Activated CD4-positive, alpha-beta T cell treated with anti-CD3 and anti-CD28 coated beads for 36 hours (primary cell): ENCODE measurements around the gene PLXNA1. TPM values are rescaled to one million over a fixed set of nuclear protein-coding genes. Genes with fewer than 3 reads are reported as not detected.

Source experiments
- ATAC-seq: fragments of 200-7000 bp; cut with Tn5 transposase; one replicate; pipeline ENCODE4 v1.10.0; 2021; ENCODE audit warnings: mild to moderate bottlenecking, moderate library complexity
- CTCF ChIA-PET: fragments of 350-600 bp; sonication (Branson Sonifier 250); formaldehyde crosslinking; loops from one replicate; lab custom pipeline; 2021; ENCODE audit warnings: antibody characterized with exemption; lab: Charles Lee
- POLR2A ChIA-PET: fragments of 350-600 bp; sonication (Branson Sonifier 250); formaldehyde crosslinking; loops from one replicate; lab custom pipeline; 2021; ENCODE audit warnings: antibody characterized with exemption, inconsistent platforms; lab: Charles Lee
- DNase-seq: peaks from one replicate; pipeline ENCODE4 v3.0.0-alpha.2; 2020
- H3K27ac Mint-ChIP-seq: one replicate; pipeline ENCODE4 v1.8.0; 2021; ENCODE audit warnings: mixed read lengths
- H3K27me3 Mint-ChIP-seq: one replicate; pipeline ENCODE4 v1.8.0; 2021; ENCODE audit warnings: mixed read lengths
- H3K36me3 Mint-ChIP-seq: one replicate; pipeline ENCODE4 v1.8.0; 2021; ENCODE audit warnings: low read depth, mixed read lengths
- H3K4me1 Mint-ChIP-seq: one replicate; pipeline ENCODE4 v1.8.0; 2021; ENCODE audit warnings: mixed read lengths
- H3K4me3 Mint-ChIP-seq: one replicate; pipeline ENCODE4 v1.8.0; 2021; ENCODE audit warnings: mild to moderate bottlenecking, moderate library complexity, mixed read lengths
- H3K9me3 Mint-ChIP-seq: one replicate; pipeline ENCODE4 v1.8.0; 2021; ENCODE audit warnings: low read depth, mixed read lengths
- intact Hi-C, 2 experiments: fragments of 100-400 bp; cut with DNase I in 1 of 2; cut with micrococcal nuclease in 1 of 2; formaldehyde crosslinking; loops; one replicate each; pipeline versions ENCODE4 v1.14.2 to v1.15.1; 2022 to 2024; cut with DNase I, micrococcal nuclease
- total RNA-seq, 2 experiments: library from RNA; stranded (reverse); gene quantifications; one replicate each; pipeline ENCODE4 v1.2.3, GENCODE V29; 2021

The PLXNA1 gene
- total RNA-seq, 2 experiments from 2014 or later, result 6.7 to 8.8 TPM

GRCh38 chr3:127017229-127017628 lies 34.3 kb downstream of the PLXNA1 start:
- intact Hi-C loops, result no loop called here
- Mint-ChIP-seq H3K27me3 (no peaks in the 10 kb centered on the region), H3K4me1 (no peaks in the 10 kb centered on the region), H3K4me3 (no peak overlapping the region), H3K9me3 (no peaks in the 10 kb centered on the region), H3K36me3 (peaks cover 15% of the 10 kb centered on the region), H3K27ac (no peak overlapping the region)
- POLR2A ChIA-PET, result no interaction called here
- CTCF ChIA-PET, result interaction anchor here (0.6 kb wide), 1 partner anchor 19 kb away, joined by 3 read pairs; no protein-coding TSS in a partner anchor
- no peak for DNase-seq
- ATAC-seq, result no peak

DNA sequence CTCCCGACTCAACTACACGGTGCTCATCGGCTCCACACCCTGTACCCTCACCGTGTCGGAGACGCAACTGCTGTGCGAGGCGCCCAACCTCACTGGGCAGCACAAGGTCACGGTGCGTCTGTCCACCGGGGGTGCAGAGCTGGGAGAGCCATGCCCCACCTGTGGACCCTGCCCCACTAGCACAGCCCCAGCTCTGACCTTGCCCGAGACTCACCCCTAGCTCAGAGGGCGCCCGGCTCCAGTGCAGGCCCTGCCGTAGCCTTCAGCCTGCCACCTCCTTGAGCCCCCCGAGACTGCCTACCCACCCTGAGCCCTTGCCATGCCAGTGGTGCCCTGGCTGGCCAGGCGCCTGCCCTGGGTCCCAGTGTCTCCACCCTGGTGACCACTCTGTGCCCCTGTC lies 34.9 kb downstream of the PLXNA1 start:
- Mint-ChIP-seq H3K36me3 (peaks cover 15% of the 10 kb centered on the region), H3K27ac (no peak overlapping the region), H3K4me1 (no peaks in the 10 kb centered on the region), H3K27me3 (no peaks in the 10 kb centered on the region), H3K4me3 (no peak overlapping the region), H3K9me3 (no peaks in the 10 kb centered on the region)
- ChIA-PET POLR2A (no interaction called here), CTCF (interaction anchor here (0.6 kb wide), 1 partner anchor 8 kb away, joined by 3 read pairs; no protein-coding TSS in a partner anchor)
- DNase-seq (no peak), ATAC-seq (no peak)
- intact Hi-C loops, result no loop called here

DNA sequence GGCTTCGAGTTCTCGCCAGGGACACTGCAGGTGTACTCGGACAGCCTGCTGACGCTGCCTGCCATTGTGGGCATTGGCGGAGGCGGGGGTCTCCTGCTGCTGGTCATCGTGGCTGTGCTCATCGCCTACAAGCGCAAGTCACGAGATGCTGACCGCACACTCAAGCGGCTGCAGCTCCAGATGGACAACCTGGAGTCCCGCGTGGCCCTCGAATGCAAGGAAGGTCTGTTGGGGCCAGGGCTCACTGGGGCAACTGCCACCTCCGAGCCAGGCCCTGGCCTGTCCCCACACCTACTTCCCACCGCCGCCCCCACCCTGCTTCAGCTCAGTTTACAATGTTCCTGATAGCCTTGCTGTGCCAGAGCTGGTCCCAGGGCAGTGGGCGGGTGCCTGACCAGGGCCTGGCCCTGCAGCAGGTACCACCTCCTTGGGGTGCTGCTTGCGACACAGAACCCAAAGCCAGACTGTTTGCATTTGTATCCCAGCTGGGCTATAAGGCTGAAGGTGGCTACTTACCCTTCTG lies 35.5 kb downstream of the PLXNA1 start:
- H3K27me3 Mint-ChIP-seq, result no peaks in the 10 kb centered on the region
- peaks cover 15% of the 10 kb centered on the region for H3K36me3 Mint-ChIP-seq
- no peaks in the 10 kb centered on the region for H3K4me1 Mint-ChIP-seq
- H3K27ac Mint-ChIP-seq, result no peak overlapping the region
- POLR2A ChIA-PET, result no interaction called here
- no peak for DNase-seq
- H3K9me3 Mint-ChIP-seq, result no peaks in the 10 kb centered on the region
- CTCF ChIA-PET, result interaction anchor here (0.6 kb wide), 1 partner anchor 8 kb away, joined by 3 read pairs; no protein-coding TSS in a partner anchor
- H3K4me3 Mint-ChIP-seq, result no peak overlapping the region
- no peak for ATAC-seq
- intact Hi-C loops, result no loop called here

GRCh38 chr3:127019449-127019848 lies 36.5 kb downstream of the PLXNA1 start:
- CTCF ChIA-PET, result no interaction called here
- intact Hi-C loops, result no loop called here
- DNase-seq, result no peak

GRCh38 chr3:127020543-127020942 lies 37.6 kb downstream of the PLXNA1 start:
- H3K27ac Mint-ChIP-seq, result no peak overlapping the region
- ChIA-PET CTCF (no interaction called here), POLR2A (no interaction called here)
- peaks cover 11% of the 10 kb centered on the region for H3K36me3 Mint-ChIP-seq
- intact Hi-C loops, result no loop called here
- DNase-seq (no peak), ATAC-seq (no peak)
- no peaks in the 10 kb centered on the region for H3K4me1 Mint-ChIP-seq
- H3K9me3 Mint-ChIP-seq, result no peaks in the 10 kb centered on the region
- no peak overlapping the region for H3K4me3 Mint-ChIP-seq
- H3K27me3 Mint-ChIP-seq, result no peaks in the 10 kb centered on the region

More at GRCh38 chr3:127019449-127019848, 36.5 kb downstream of the PLXNA1 start:
- Mint-ChIP-seq H3K4me1 (no peaks in the 10 kb centered on the region), H3K9me3 (no peaks in the 10 kb centered on the region), H3K27me3 (no peaks in the 10 kb centered on the region), H3K36me3 (peaks cover 17% of the 10 kb centered on the region), H3K4me3 (no peak overlapping the region), H3K27ac (no peak overlapping the region)
- POLR2A ChIA-PET, result no interaction called here
- no peak for ATAC-seq

DNA sequence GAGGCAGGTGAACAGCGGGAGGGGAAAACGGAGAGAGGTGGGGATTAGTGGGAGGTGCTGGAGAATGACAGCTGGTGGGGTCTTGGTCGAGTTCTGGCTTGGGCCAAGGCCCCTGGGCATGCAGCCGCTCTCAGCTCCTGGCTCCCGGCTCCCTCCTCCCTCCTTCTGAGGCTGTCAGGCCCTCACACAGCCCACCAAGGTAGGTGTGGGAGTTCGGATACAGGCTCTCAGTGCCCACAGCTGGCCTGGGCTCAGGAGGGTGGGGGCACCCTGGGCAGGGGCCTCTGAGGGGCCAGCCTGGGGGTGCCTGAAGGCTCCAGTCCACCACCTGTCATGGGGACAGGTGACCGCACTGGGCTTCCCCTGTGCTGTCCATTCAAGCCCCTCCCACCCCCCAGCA lies 39.9 kb downstream of the PLXNA1 start:
- Mint-ChIP-seq H3K27ac (no peak overlapping the region), H3K27me3 (no peaks in the 10 kb centered on the region), H3K36me3 (peaks cover 8% of the 10 kb centered on the region), H3K4me1 (no peaks in the 10 kb centered on the region), H3K4me3 (no peak overlapping the region), H3K9me3 (no peaks in the 10 kb centered on the region)
- ATAC-seq (no peak), DNase-seq (no peak)
- CTCF ChIA-PET, result no interaction called here
- POLR2A ChIA-PET, result no interaction called here
- intact Hi-C loops, result no loop called here

- H3K4me3 Mint-ChIP-seq, result no peak overlapping the region
- POLR2A ChIA-PET, result no interaction called here
- ATAC-seq, result no peak
- intact Hi-C loops, result no loop called here
- H3K27ac Mint-ChIP-seq, result no peak overlapping the region
- DNase-seq, result no peak
- no peaks in the 10 kb centered on the region for H3K4me1 Mint-ChIP-seq
- H3K27me3 Mint-ChIP-seq, result no peaks in the 10 kb centered on the region
- H3K36me3 Mint-ChIP-seq, result peaks cover 4% of the 10 kb centered on the region
- no peaks in the 10 kb centered on the region for H3K9me3 Mint-ChIP-seq
- CTCF ChIA-PET, result no interaction called here
Measured at GRCh38 chr3:127025456-127025855, 42.5 kb downstream of the PLXNA1 start.

- ChIA-PET POLR2A (no interaction called here), CTCF (no interaction called here)
- no peaks in the 10 kb centered on the region for H3K4me1 Mint-ChIP-seq
- H3K27ac Mint-ChIP-seq, result no peak overlapping the region
- intact Hi-C loops, result no loop called here
- DNase-seq (no peak), ATAC-seq (no peak)
- H3K4me3 Mint-ChIP-seq, result no peak overlapping the region
- H3K9me3 Mint-ChIP-seq, result no peaks in the 10 kb centered on the region
- H3K27me3 Mint-ChIP-seq, result no peaks in the 10 kb centered on the region
- peaks cover 4% of the 10 kb centered on the region for H3K36me3 Mint-ChIP-seq
Measured at GRCh38 chr3:127026036-127026435, 43.1 kb downstream of the PLXNA1 start.

- ATAC-seq (no peak), DNase-seq (no peak)
- Mint-ChIP-seq H3K27ac (no peak overlapping the region), H3K9me3 (no peaks in the 10 kb centered on the region), H3K4me1 (no peaks in the 10 kb centered on the region), H3K36me3 (peaks cover 4% of the 10 kb centered on the region), H3K4me3 (no peak overlapping the region), H3K27me3 (no peaks in the 10 kb centered on the region)
- intact Hi-C loops, result no loop called here
- CTCF ChIA-PET, result no interaction called here
- POLR2A ChIA-PET, result no interaction called here
Measured at GRCh38 chr3:127026661-127027060, 43.7 kb downstream of the PLXNA1 start.

DNA sequence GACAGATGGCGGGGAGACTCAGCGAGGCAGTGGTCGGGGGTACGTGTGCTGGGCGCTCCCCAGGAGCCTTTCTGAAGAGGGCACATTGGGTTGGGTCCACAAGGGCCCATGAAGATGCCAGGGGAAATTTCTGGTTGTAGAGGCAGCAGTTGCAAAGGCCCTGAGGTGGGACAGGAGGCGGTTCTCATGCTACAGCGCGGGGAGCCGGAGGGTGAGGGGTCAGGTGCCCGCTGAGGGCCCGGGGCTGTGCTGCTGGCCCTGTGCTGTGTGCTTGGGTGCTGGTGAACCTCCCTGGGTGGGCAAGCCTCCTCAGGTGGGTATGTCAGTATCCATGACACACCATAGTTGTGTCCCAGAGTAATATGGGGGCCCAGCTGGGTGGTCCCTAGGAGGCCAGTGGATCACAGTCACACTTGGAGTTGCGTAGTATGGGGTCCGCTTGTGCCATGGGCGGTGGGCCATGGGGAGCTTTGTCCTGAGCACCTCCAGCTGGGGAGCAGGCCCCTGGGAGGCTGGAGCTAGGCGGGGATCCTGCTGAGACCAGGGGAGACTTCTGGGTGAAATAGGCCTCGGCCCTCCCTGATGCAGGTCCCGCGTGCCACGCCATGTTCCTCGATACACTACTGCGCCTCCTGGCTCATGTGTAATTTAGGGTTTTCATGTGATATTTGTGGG lies 44.3 kb downstream of the PLXNA1 start:
- Mint-ChIP-seq H3K27ac (no peak overlapping the region), H3K4me1 (no peaks in the 10 kb centered on the region), H3K27me3 (no peaks in the 10 kb centered on the region), H3K4me3 (no peak overlapping the region), H3K36me3 (peaks cover 3% of the 10 kb centered on the region), H3K9me3 (no peaks in the 10 kb centered on the region)
- intact Hi-C loops, result no loop called here
- no peak for ATAC-seq
- ChIA-PET CTCF (no interaction called here), POLR2A (interaction anchor here (0.5 kb wide), 1 partner anchor 61 kb away, joined by 3 read pairs; no protein-coding TSS in a partner anchor)
- no peak for DNase-seq

GRCh38 chr3:127027811-127028548 lies 45.1 kb downstream of the PLXNA1 start:
- H3K4me3 Mint-ChIP-seq, result no peak overlapping the region
- no peak overlapping the region for H3K27ac Mint-ChIP-seq
- ChIA-PET POLR2A (no interaction called here), CTCF (no interaction called here)
- ATAC-seq (no peak), DNase-seq (no peak)
- H3K4me1 Mint-ChIP-seq, result no peaks in the 10 kb centered on the region
- no peaks in the 10 kb centered on the region for H3K9me3 Mint-ChIP-seq
- peaks cover 2% of the 10 kb centered on the region for H3K36me3 Mint-ChIP-seq
- no peaks in the 10 kb centered on the region for H3K27me3 Mint-ChIP-seq
- intact Hi-C loops, result no loop called here
